Endometrium (tissue), 2 donors: ENCODE data around the gene TMEM233.

ENCODE experiments used
- FAIRE-seq: peaks from 2 replicates; lab custom pipeline; 2012; peaks lifted over from hg19 to GRCh38; lab: Jason Lieb, UNC
- donor health status: control.
- donor health status: control.

TMEM233 gene

GRCh38 chr12:119593578-119594398, at the start of gene TMEM233:
TSS of gene TMEM233 (plus strand) at chr12:119593774. CDS start at chr12:119593849, 75 bp downstream.
- no peak for FAIRE-seq

GRCh38 chr12:119544765-119545625, 48.6 kb upstream of the TMEM233 start:
- FAIRE-seq, result peak; percentile 21

- FAIRE-seq, result no peak
Measured at GRCh38 chr12:119546340-119546739, 47.2 kb upstream of the TMEM233 start.

- FAIRE-seq, result no peak
Measured at GRCh38 chr12:119547001-119547400, 46.6 kb upstream of the TMEM233 start.

GRCh38 chr12:119556854-119557253, 36.7 kb upstream of the TMEM233 start:
- FAIRE-seq, result no peak

GRCh38 chr12:119565404-119565803, 28.2 kb upstream of the TMEM233 start:
- no peak for FAIRE-seq

GRCh38 chr12:119570771-119571170, 22.8 kb upstream of the TMEM233 start:
- FAIRE-seq, result no peak

GRCh38 chr12:119573086-119573485, 20.5 kb upstream of the TMEM233 start:
- no peak for FAIRE-seq

- FAIRE-seq, result no peak
Measured at GRCh38 chr12:119574255-119574654, 19.3 kb upstream of the TMEM233 start.

GRCh38 chr12:119576118-119576810, 17.3 kb upstream of the TMEM233 start:
- FAIRE-seq, result no peak

GRCh38 chr12:119576915-119577314, 16.7 kb upstream of the TMEM233 start:
- FAIRE-seq, result no peak

- FAIRE-seq, result no peak
Measured at GRCh38 chr12:119578112-119578511, 15.5 kb upstream of the TMEM233 start.

- no peak for FAIRE-seq
Measured at GRCh38 chr12:119589097-119589496, 4.5 kb upstream of the TMEM233 start.

GRCh38 chr12:119589634-119590033, 3.9 kb upstream of the TMEM233 start:
- no peak for FAIRE-seq

- no peak for FAIRE-seq
Measured at GRCh38 chr12:119592232-119592631, 1.3 kb upstream of the TMEM233 start.

- FAIRE-seq, result no peak
Measured at GRCh38 chr12:119594399-119594730, 791 bp downstream of the TMEM233 start.

- FAIRE-seq, result no peak
Measured at GRCh38 chr12:119594772-119595445, 1.3 kb downstream of the TMEM233 start.

GRCh38 chr12:119598159-119598558, 4.6 kb downstream of the TMEM233 start:
- FAIRE-seq, result no peak

- FAIRE-seq, result no peak
Measured at GRCh38 chr12:119601877-119602733, 8.5 kb downstream of the TMEM233 start.

- no peak for FAIRE-seq
Measured at GRCh38 chr12:119602734-119603094, 9.1 kb downstream of the TMEM233 start.

GRCh38 chr12:119603767-119604166, 10.2 kb downstream of the TMEM233 start:
- no peak for FAIRE-seq
